Measurements from ENCODE around the gene TICRR.

- TF ChIP-seq, protein P1, sequence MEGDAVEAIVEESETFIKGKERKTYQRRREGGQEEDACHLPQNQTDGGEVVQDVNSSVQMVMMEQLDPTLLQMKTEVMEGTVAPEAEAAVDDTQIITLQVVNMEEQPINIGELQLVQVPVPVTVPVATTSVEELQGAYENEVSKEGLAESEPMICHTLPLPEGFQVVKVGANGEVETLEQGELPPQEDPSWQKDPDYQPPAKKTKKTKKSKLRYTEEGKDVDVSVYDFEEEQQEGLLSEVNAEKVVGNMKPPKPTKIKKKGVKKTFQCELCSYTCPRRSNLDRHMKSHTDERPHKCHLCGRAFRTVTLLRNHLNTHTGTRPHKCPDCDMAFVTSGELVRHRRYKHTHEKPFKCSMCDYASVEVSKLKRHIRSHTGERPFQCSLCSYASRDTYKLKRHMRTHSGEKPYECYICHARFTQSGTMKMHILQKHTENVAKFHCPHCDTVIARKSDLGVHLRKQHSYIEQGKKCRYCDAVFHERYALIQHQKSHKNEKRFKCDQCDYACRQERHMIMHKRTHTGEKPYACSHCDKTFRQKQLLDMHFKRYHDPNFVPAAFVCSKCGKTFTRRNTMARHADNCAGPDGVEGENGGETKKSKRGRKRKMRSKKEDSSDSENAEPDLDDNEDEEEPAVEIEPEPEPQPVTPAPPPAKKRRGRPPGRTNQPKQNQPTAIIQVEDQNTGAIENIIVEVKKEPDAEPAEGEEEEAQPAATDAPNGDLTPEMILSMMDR (IDR thresholded peaks at IDR 0.05), result no peak
- TF ChIP-seq POLR2AphosphoS5 (IDR thresholded peaks at IDR 0.05), result no peak
Observed at GRCh38 chr15:89593018-89593417, 17.7 kb downstream of the TICRR start.

Data from gastroesophageal sphincter (tissue), 3 donors.